Stimulated activated CD4-positive, alpha-beta T cell treated with anti-CD3 and anti-CD28 coated beads, TNF-alpha, amount 100 ng/mL, for 24 hours (primary cell): ENCODE data around the gene CIAPIN1.
"Not testable (repeated sequence)": the region's sequence is repeated elsewhere in the genome, so short reads cannot be mapped to it uniquely, and the experiment has no call there.

Experiments used
- DNase-seq, 3 experiments: peaks; one replicate each; pipeline ENCODE4 v3.0.0-alpha.2; 2020; ENCODE audit warnings: low read depth in 3 of 3

CIAPIN1 gene

DNA sequence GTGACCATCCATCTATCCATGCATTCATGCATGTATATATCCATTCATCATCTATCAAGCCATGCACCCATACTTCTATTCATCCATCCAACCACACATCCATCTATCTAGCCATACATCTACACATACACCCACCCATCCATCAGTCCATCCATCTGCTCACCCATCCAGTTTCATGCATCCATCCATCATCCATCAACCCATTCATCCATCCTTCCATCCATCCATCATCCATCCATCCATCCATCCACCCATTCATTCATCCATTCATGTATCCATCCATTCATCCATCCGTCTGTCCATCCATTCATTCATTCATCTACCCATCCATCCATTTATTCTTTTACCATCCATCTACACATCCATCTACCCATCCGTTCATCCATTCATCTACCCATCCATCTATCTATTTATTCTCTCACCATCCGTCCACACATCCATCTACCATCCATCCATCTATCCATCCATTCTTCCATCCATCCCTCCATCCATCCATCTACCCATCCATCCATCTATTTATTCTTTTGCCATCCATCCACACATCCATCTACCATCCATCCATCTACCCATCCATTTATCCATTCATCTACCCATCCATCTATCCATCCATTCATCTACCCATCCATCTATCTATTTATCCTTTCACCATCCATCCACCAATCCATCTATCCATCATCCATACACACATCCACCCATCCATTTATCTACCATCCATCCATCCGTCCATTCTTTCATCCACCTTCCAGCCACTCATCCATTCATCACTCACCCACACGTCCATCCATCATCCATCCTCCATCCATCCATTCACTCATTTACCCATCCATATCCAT lies 39.4 kb downstream of the CIAPIN1 start:
- no peak for DNase-seq

DNA sequence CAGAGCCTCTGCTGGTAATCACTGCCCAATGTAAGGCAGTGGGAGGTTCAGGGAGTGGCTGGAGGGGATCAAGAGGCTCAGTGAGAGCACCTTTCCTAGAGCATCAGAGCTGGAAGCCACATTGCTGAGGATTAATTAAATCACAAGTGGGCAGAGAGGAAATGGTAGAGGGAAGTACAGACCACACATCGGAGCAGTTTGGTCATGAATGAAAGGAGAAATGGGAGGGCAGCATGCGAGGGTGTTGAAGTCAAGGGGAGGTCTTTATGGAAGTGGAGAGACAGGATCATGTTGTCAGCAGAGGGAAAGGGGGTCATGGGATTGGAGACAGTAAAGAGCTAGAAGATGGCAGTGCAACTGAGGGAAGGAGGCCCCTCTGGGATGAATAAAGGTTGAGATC lies 40.3 kb downstream of the CIAPIN1 start:
- no peak for DNase-seq

DNA sequence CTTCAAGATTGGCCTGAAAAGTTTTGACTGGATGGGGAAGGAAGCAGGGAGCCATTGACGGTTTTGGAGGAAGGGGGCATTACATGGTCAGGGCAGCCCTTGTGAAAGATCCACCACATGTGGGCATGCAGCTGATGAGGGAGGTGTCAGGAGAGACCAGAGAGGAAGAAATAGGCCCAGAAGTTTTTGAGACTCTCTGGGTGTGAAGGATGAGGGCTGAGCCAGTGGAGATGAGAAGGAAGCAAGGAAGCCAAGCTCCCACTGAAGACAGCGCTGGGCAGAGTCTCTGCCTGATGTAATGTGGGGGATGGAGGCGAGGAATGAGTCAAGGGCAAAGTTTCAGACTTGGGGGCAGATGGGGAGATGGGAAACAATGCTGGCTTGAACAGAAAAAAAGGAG lies 42.1 kb downstream of the CIAPIN1 start:
- DNase-seq = no peak

GRCh38 chr16:57403965-57404817 lies 43.0 kb downstream of the CIAPIN1 start, which contains the start of gene CCL17:
Gene CCL17 (plus strand): TSS chr16:57404767. CDS start chr16:57413933, 9,166 bp downstream.
- DNase-seq = no peak

DNA sequence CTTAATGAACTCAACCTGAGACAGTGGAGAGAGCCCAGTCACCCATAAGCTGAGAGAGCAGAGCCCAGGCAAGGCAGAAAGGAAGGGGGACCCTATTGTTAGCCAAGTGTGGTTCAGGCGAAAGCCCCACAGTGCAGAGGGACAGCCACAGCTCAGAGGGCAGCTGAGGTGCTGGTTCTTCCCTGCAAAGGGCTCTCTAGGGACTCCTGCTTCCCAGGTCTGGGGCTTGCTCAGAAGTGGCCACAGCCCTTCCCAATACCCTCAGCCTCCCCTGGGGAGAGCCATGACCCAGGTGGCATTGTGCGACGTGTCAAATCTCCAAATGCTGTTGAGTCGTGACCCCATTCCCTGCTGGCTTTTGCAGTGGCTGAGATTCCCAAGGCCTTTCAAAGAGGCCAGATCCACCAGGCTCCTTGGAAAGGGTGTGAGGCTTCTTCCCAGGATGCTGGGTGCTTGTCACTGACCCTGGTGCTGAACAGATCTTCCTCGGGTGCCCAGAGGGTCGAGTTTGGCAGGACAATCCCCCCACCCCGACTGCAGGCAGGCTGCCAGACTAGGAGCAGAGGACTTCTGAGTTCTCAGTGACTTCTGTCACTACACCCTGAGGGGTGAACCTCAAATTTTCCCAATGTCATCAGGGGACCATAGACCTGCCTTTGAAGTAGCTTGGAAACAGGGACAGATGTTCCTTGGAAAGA lies 45.1 kb downstream of the CIAPIN1 start:
- DNase-seq = no peak

- not testable (repeated sequence) for DNase-seq
These were observed 49.7 kb downstream of the CIAPIN1 start for GRCh38 chr16:57397493-57397892.

DNA sequence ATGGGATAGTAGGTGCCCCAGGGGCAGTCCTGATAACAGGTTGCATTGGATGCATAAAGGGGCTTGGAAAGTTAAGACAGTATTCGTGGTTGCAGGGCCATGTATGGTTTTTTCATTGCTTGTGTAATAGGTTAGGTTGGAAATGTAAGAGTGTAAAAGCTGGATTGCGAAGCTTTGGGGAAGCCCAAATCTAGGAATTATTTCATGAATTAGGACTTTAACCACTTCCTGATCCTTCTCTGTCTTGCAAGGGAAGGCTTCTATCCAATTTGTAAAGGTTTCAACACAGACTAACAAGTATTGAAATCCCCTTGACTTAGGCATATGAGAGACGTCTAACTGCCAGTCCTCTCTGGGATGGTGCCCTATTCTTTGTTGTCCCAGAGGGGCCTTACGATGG lies 50.4 kb downstream of the CIAPIN1 start:
- DNase-seq = no peak

GRCh38 chr16:57395026-57395425 lies 52.2 kb downstream of the CIAPIN1 start:
- DNase-seq = no peak

DNA sequence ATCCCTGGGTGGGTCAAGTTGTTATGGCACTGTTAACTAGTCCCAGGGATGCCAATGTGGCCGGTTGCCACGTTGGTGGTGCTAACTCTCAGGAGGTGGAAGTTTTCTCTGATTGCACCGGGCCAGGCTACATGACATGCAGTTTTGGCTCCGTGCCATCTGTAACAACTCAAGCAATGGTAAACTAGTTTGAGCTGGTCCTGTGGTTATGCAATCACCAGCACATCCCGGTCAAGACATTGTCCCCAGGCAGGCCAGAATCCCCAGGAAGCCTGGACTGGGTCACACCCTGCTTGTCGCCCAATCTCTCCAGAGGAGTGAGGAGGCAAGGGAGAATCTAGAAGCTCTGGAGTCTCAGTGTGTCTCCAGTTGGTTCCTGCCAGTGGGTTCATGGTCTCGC lies 52.7 kb downstream of the CIAPIN1 start:
- no peak for DNase-seq

- no peak for DNase-seq
These were observed 54.5 kb downstream of the CIAPIN1 start for GRCh38 chr16:57392694-57393093.

- no peak for DNase-seq
These were observed 55.5 kb downstream of the CIAPIN1 start for GRCh38 chr16:57391708-57392107.

DNA sequence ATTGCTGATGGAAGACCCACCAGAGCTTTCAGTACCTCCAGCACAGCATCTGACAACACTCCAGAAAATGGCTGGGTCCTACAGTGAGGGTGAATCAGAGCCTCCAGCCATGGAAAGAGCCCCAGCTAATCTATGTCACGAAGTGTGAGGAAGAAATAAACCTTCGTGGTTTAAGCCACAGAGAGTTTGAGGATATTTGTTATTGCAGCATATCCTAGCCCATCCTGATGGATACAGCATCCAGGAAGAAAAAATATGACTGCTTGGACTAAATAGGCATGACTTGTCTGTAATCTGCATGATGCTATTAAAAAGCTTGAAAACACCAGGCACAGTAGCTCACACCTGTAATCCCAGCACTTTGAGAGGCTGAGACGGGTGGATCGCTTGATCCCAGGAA lies 55.9 kb downstream of the CIAPIN1 start:
- no peak for DNase-seq

DNA sequence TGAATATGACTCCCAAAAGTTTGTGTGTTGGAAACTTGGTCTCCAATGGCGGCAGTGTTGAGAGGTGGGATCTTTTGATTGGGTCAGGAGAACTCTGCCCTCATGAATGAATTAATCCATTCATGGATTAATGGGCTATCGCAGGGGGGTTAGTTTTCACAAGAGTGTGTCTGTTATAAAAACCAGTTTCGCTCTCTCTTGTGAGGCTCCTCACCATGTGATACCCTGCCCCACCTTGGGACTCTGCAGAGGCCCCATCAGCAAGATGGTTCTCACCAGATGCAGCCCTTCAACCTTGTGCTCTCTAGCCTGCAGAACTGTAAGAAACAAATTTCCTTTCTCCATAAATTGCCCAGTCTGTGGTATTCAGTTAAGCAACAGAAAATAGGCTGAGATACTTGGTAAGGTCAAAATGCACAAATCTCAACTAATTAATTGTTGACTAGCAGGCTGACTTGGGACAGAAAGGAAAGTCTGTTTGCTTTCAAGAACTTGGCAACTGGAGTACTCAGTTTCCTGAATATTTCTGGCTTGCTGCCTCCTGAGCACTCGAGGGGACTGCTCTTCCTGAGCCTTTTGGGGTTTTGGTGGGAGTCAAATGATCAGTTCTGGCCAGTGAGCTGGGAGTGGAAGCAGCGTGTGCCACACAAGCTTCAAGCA lies 56.4 kb downstream of the CIAPIN1 start:
- DNase-seq = no peak

DNA sequence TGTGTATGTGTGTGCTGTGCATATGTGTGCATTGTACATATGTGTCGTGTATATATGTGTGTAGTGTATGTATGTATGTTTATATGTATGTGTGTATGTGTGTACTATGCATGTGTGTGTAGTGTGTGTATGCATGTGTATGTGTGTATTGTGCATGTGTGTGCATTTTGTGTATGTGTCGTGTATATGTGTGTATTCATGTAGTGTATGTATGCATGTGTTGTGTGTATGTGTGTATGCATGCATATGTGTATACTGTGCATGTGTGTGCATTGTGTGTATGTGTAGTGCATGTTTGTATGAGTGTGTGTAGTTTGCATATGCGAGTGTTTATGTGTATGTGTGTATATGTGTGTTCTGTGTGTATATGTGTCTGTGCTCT lies 58.1 kb downstream of the CIAPIN1 start:
- no peak for DNase-seq

GRCh38 chr16:57388359-57389086 lies 58.7 kb downstream of the CIAPIN1 start:
- no peak for DNase-seq

GRCh38 chr16:57387598-57388354 lies 59.4 kb downstream of the CIAPIN1 start:
- DNase-seq = no peak

- DNase-seq = no peak
These were observed 60.7 kb downstream of the CIAPIN1 start for GRCh38 chr16:57386381-57386951.

DNA sequence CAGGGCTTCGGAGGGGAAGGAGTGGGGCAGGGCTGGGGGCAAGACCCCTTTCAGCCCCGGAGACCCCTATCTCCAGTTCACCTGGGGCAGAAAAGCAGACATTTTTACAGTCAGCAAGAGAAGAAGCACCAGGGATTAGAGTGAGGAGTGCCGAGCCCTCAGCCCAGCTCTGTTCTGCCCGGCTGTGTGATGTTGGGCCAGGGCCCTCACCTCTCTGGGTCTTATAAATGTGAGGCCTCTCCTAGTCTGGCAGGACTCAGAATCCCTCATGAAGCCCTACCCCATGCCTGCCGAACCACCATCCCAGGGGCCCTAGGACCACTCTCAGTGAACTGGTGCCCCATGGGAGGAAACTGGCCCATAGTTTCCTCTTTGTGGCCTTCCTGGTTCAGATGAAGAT lies 62.1 kb downstream of the CIAPIN1 start:
- DNase-seq = no peak

DNA sequence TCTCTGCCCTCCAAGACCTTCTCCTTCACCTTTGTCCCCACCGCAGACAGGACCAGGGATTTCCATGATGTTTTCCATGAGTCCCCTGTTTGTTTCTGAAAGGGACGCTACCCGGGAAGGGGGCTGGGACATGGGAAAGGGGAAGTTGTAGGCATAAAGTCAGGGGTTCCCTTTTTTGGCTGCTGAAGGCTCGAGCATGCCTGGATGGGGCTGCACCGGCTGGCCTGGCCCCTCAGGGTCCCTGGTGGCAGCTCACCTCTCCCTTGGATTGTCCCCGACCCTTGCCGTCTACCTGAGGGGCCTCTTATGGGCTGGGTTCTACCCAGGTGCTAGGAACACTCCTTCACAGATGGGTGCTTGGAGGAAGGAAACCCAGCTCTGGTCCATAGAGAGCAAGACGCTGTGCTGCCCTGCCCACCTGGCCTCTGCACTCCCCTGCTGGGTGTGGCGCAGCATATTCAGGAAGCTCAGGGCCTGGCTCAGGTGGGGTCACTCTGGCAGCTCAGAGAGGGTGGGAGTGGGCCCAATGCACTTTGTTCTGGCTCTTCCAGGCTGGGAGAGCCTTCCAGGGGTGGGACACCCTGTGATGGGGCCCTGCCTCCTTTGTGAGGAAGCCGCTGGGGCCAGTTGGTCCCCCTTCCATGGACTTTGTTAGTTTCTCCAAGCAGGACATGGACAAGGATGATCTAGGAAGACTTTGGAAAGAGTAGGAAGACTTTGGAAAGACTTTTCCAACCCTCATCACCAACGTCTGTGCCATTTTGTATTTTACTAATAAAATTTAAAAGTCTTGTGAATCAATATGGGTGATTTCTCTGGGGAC lies 62.7 kb downstream of the CIAPIN1 start:
- DNase-seq = no peak
